ENCODE data around the gene COL28A1.
"Not testable (repeated sequence)": the region's sequence is repeated elsewhere in the genome, so short reads cannot be mapped to it uniquely, and the experiment has no call there.

COL28A1 gene

DNA sequence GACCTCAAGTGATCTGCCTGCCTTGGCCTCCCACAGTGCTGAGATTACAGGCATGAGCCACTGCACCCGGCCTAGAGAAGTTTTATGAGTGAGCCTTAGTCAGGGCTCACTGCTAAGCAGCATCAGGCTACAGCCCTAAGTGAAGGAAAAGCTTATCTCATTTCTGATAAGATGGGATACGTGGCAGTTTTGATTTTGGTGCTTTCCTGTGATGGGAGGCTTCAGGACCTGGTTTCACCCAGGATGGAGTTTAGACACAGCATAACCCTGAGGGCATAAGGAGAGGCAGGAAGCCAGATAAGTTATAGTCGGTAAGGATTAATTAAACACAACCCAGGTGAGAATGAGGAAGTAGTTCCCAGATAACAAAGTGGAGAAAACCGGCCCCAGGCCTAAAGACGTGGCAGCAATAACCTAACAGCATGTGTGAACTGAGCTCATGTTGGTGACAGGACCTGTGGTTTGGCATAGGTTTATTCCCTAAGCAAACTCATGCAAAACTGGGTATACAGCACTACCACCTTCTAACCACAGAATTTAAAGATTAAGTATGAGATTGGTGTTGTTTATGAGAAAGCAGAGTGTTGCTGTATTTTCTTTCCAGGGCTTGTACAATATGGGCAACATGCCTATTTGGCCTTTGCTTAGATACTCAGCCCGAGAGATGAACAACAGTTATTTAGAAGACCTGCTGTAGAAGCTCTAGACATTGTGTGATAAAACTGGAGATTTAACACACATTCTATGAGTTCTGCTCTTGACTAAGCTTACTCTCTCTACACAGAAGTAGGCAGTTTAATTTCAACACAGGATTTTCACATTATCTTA, 119.4 kb downstream of the COL28A1 start:
- ATAC-seq, result peak; percentile 75
- peak; percentile 5 for DNase-seq

DNA sequence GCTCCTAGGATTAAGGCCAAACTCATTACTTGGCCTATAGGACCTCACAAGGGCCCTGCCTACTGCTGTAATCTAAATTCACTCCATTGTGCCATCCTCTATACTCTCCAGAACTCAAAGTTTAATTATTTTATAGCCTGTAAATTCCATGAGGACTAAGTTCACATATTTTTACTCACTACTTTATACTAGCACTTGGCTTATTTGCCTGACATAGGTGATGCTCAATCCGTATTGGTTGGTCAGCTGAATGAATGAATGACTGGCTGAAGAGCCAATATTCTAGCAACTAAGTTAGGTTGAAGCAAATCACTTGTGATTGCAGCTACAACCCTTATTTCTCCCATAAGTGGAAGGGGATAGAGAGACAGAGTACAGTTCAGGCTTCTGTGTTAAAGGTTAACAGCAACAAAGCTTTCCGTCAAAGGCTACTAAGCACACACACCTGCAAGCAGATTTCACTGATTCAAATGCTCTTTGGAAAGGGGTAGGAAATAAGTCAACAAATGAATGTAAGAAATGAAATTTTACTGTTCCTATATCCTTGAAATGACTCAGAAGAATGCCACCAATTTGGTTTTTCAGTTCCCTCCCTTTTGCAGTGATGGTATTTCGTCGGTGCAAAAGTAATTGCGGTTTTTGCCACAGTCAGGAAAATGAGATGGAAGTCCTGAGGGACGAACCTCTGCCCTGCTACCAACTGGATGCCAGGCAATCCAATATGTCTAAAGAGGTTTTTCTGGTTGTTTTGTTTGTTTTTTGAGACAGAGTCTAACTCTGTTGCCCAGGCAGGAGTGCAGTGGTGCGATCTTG, 120.7 kb downstream of the COL28A1 start:
- no peak for ATAC-seq
- DNase-seq, result no peak

DNA sequence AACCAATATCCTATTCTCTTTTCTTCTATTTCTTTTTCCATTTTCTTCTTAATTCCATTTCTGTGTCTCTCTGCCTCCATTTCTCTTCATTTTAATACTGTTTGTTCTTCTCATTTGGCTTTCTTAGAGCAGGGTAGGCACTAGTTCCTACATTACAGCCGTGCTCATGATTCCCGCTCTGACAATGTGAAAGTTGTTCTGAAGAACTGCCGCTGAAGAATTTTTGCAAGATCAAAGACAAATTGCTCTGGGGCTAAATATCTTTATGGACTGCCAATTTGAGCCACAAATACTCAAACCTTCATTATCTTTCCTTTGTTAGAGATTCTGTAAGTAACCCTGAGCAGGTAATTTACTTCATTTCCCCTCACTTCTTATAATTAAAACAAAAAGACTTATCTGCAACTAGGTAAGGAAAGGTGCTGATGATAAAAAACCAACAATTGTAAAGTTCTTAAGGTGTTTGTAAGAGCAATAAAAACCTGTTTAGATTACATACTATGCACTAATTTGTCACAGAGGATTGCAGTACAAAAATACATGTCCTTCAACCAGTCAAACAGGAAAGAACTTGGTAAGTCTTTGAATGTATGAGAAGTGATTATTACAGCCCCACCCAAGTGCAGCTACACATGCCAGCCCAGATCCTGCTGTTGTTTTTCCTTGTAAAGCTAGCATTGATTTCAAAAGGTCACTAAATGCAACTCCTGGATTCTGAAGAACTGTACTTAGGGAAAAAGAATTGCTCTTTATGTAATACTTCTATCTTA, 127.5 kb downstream of the COL28A1 start:
- ATAC-seq, result no peak
- no peak for DNase-seq

DNA sequence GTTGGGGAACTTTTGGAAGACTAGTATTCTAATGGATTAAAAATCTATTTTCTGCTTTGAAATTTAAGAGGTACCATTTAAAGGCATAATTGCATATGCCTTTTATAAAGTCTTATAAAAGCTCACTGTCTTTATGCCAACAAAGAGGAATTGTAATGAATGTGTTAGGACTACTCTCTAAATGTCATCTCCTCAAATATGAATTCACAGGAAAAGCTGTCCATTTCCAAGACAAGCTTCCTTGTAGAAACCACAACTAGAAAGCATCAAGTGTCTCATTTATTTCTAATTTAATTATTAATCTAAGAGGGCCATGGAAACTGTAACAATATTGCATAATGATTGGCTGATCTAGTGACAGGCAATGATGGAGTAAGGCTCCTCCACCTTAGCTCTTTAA, 130.2 kb downstream of the COL28A1 start:
- ATAC-seq (no peak), DNase-seq (no peak)

DNA sequence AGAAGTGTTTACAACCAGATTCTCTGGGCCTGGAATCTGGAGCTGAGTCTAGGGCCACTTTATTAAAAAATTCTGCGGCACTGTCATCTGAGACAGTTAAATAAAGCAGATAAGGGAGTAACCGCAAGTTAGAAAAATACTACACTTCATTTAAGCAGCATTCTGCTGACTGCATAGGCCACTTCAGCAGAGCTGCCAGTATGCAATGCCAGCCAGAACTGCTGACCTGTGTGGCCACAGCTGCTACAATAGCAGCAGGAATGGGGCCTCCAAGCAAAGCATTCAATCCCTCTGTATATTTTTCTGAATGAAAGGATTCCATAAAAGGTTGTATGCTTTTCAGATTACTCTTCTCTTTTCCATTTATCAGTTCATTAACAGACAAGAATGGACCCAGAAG, 136.0 kb downstream of the COL28A1 start:
- DNase-seq, result no peak

GRCh38 chr7:7395785-7396184, 139.9 kb downstream of the COL28A1 start:
- DNase-seq, result no peak
- no peak for ATAC-seq

More for the DNA sequence above, 136.0 kb downstream of the COL28A1 start:
- no peak for ATAC-seq

- ATAC-seq, result not testable (repeated sequence)
Measured at GRCh38 chr7:7388164-7388563, 147.5 kb downstream of the COL28A1 start.

GRCh38 chr7:7385421-7385820, 150.3 kb downstream of the COL28A1 start:
- ATAC-seq (no peak), DNase-seq (no peak)

More at GRCh38 chr7:7388164-7388563, 147.5 kb downstream of the COL28A1 start:
- not testable (repeated sequence) for DNase-seq

DNA sequence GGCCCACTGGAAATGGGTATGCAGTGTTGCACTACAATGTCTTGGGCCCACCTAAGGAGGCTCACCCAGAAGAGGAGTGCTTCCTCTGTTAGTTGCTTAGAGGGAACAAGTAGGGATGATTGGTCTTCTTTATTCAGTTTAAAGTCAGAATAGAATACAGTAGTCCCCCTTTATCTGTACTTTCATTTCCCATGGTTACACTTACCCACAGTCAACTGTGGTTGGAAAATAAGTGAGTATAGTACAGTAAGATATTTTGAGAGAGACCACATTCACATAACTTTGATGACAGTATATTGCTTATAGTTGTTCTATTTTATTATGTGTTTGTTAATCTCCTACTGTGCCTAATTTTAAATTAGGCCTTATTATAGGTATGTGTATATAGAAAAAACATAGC, 151.4 kb downstream of the COL28A1 start:
- no peak for DNase-seq

GRCh38 chr7:7375538-7375937, 160.1 kb downstream of the COL28A1 start:
- DNase-seq (no peak), ATAC-seq (no peak)

More for the DNA sequence above, 151.4 kb downstream of the COL28A1 start:
- ATAC-seq, result peak; percentile 46

- no peak for ATAC-seq
- DNase-seq, result no peak
Measured at GRCh38 chr7:7370076-7370475, 165.6 kb downstream of the COL28A1 start.

GRCh38 chr7:7369134-7369533, 166.5 kb downstream of the COL28A1 start:
- DNase-seq, result no peak

DNA sequence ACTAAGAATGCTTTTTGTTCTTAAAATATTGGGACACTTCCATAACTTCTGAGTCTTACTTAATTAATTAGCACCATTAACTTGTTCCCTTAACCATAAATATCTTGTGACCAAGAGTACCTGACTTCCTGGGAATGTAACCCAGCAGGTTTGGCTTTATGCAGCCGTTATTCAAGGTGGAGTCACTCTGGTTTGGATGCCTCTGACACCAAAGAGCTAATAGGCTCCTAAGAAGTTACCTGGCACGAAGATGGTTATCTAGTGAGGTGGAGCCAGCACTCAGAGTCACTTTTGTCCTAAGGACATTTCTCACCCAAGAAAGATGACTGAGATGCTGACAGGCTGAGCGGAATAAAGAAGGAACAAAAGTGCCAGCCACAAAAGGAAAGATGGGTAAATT, 181.0 kb downstream of the COL28A1 start:
- DNase-seq (no peak), ATAC-seq (no peak)

More at GRCh38 chr7:7369134-7369533, 166.5 kb downstream of the COL28A1 start:
- ATAC-seq, result peak; percentile 9

DNA sequence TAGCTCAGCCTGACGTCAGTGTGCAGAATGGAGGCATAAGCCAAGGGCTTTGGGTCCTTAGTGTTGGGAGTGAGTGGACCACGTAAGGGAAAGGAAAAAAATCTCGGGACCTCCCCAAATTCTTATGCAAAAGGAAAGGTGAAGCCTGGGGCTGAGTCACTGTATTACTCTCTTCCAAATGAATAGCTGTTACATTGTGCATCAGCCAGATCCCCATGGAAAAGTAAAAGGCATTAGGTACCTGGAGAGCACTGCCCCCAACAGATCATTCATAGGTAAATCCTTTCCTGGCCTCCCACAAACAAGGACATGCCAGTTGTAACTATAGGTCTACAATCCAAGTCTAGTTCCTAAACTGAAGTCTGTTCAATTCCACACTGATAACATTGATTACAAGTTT, 182.8 kb downstream of the COL28A1 start:
- no peak for ATAC-seq
- no peak for DNase-seq

DNA sequence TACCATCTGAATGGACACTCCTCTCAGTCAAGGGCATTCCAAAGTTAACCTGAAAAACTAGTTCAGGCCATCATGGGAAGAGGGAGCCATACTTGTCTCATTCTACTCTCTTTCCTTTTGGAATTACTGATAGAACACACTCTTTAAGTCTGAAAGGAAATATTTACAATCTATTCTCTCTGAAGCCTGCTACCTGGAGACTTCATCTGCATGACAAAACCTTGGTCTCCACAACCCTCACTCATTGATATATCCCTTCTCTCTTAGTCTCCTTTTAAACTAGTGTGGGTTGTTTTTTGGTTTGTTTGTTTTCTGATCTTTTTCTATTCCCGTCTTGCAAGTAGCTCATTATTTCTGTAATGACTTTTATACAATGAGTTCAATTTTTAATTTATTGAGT, 183.8 kb downstream of the COL28A1 start:
- DNase-seq (no peak), ATAC-seq (no peak)

DNA sequence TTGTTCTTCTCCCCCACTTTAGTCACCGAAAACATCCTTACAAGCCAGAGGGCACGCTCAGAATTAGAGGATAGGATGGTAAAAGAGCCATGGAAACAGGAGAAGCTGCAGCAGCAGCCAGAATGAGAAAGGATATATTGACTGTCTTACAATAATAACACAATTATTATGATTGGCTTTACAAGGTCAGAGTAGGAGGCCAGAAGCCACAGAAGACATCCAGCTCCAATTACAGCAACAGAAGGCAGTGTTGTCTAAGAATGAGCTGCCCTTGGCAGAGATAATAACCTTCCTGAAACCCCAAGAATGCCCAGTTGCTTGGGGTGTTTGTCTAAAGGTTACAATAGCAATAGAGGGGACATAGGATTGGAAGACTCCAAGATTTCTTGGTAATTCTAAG, 184.5 kb downstream of the COL28A1 start:
- DNase-seq (no peak), ATAC-seq (no peak)

- DNase-seq (no peak), ATAC-seq (no peak)
Measured at GRCh38 chr7:7349156-7349555, 186.5 kb downstream of the COL28A1 start.

DNA sequence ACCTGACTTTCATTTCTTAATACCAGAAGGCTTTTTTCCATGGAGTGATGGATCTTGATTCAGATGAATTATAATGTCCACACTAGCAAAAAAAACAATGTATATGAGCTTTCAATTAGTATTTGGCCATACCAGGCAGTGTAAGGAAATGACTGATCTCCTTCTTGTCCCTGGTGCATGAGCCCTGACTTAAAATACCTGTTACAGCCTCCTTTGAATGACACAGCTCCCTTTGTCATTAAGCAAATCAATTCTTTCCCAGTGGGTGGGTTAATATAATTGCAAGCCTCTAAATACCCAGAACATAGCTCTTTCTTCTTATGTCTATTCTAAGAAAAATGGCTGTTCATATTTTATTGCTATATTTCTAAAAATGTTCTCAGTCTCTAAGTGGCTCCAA, 188.6 kb downstream of the COL28A1 start:
- no peak for DNase-seq
- ATAC-seq, result no peak

DNA sequence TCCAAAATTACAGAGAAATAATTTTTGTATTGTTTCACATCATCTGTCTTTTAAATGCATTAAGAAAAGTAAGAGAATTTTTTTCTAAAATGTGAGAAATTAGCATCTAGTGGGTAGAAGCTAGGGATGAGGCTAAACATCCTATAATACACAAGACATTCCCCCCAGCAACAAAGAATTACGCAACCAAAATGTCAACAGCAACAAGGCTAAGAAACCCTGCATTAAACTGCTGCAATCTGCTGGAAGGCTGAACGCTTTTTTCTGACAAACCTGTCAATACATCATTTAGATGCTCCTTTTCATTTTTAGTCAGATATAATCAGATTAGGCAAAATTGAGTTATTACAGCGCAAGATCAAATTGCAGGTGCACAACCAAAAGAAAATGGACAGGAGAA, 191.1 kb downstream of the COL28A1 start:
- no peak for ATAC-seq
- no peak for DNase-seq

DNA sequence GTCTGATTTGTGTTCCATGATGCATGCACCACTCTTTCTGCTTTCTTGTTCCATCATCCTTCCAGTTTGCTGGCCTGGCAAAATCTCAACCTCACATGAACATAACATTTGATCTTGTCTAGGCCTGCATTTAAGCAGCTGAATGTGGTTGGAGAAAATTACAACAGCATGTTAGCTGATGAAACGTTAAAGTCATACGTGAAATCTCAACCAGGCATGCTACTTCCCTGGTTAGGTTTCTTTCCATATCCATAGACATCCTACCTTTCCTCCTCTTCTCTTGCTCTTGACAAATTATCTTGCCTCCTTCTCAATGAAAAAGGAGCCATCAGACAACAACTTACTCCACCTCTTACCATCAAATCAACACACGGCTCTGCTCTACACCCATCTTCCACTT, 199.8 kb downstream of the COL28A1 start:
- no peak for ATAC-seq
- no peak for DNase-seq

- ATAC-seq, result peak; percentile 9
- DNase-seq, result no peak
Measured at GRCh38 chr7:7335215-7335614, 200.5 kb downstream of the COL28A1 start.

GRCh38 chr7:7333610-7334009, 202.1 kb downstream of the COL28A1 start:
- DNase-seq (no peak), ATAC-seq (no peak)

DNA sequence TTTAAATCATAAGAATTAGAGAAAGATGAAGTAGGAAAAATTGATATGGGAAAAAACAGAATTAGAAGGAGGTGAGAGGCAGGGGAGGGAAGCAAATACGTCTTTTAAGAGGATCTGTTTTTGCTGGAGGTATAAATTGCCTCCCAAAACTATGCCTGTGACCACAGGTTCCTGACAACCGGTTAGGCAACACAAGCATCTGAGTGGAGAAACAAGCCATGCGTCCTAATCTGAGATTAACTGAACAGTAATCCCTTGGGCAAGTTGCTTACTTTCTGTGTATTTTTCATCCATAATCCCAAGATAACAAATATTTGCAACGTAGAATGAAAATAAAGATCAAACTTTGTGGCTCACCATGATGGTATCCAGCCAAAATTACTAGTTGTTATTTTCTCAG, 204.2 kb downstream of the COL28A1 start:
- no peak for ATAC-seq

More for the DNA sequence above, 204.2 kb downstream of the COL28A1 start:
- no peak for DNase-seq
